NCI-H345 treated with DMSO at 0.1 percent for 48 hours (cell line): ENCODE data around the gene COL6A1.

Experiments used
- DNase-seq: peaks from one replicate; lab custom pipeline; 2025; ENCODE audit not compliant: unreplicated experiment; lab: John Stamatoyannopoulos, UW

COL6A1 gene

GRCh38 chr21:45980697-45981096 lies 873 bp upstream of the COL6A1 start:
- DNase-seq, result no peak

- DNase-seq, result no peak
Measured at GRCh38 chr21:45982092-45982757, 655 bp downstream of the COL6A1 start.

- DNase-seq, result no peak
Measured at GRCh38 chr21:45982758-45983648, 1.4 kb downstream of the COL6A1 start.

GRCh38 chr21:45983649-45983965 lies 2.0 kb downstream of the COL6A1 start:
- DNase-seq, result no peak

- peak; percentile 11 for DNase-seq
Measured at GRCh38 chr21:45983981-45984551, 2.5 kb downstream of the COL6A1 start.

GRCh38 chr21:45984584-45985095 lies 3.1 kb downstream of the COL6A1 start:
- DNase-seq, result no peak

- DNase-seq, result no peak
Measured at GRCh38 chr21:45985471-45986315, 4.1 kb downstream of the COL6A1 start.

- no peak for DNase-seq
Measured at GRCh38 chr21:45986316-45987051, 4.9 kb downstream of the COL6A1 start.

- no peak for DNase-seq
Measured at GRCh38 chr21:45987121-45987711, 5.6 kb downstream of the COL6A1 start.

- DNase-seq, result no peak
Measured at GRCh38 chr21:45988366-45989347, 7.1 kb downstream of the COL6A1 start.

GRCh38 chr21:45989355-45990048 lies 7.9 kb downstream of the COL6A1 start:
- no peak for DNase-seq

GRCh38 chr21:45990049-45990711 lies 8.6 kb downstream of the COL6A1 start:
- no peak for DNase-seq

GRCh38 chr21:45990741-45991605 lies 9.4 kb downstream of the COL6A1 start:
- DNase-seq, result no peak

GRCh38 chr21:45991606-45992300 lies 10.2 kb downstream of the COL6A1 start:
- DNase-seq, result no peak

GRCh38 chr21:45992301-45993209 lies 11.0 kb downstream of the COL6A1 start:
- DNase-seq, result no peak
